HG03280 (cell line): ENCODE results near the gene RPS16.

Experiments used
- ATAC-seq: cut with Tn5 transposase; IDR thresholded peaks from one replicate; pipeline ENCODE4 v1.9.1; 2021; ENCODE audit warnings: mild to moderate bottlenecking, moderate library complexity; ENCODE audit not compliant: unreplicated experiment

Gene RPS16

DNA sequence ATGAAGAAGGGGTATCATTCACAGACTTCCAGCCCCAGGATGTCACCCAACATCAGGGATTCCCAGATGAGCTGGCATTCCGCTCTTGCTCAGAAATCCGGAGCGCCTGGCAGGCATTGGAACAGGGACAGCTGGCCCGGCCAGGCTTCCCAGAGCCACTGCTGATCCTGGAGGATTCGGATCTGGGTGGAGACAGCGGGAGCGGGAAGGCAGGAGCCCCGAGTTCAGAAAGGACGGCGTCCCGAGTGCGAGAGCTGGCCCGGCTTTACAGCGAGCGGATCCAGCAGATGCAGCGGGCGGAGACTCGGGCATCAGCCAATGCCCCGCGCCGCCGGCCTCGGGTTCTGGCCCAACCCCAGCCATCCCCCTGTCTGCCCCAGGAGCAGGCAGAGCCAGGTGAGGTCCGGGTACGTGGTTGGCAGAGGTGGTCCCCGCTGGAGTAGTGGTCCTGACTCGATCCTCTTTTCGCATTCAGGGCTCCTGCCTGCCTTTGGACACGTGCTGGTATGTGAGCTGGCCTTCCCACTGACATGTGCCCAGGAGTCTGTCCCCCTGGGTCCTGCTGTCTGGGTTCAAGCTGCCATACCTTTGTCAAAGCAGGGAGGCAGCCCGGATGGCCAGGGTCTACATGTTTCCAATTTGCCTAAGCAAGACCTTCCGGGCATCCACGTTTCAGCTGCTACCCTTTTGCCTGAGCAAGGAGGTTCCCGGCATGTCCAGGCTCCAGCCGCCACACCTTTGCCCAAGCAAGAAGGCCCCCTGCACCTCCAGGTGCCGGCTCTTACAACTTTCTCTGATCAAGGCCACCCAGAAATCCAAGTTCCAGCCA is 12.3 kb downstream of the RPS16 start:
- ATAC-seq = no peak

GRCh38 chr19:39422020-39422419 is 13.7 kb downstream of the RPS16 start:
- no peak for ATAC-seq

DNA sequence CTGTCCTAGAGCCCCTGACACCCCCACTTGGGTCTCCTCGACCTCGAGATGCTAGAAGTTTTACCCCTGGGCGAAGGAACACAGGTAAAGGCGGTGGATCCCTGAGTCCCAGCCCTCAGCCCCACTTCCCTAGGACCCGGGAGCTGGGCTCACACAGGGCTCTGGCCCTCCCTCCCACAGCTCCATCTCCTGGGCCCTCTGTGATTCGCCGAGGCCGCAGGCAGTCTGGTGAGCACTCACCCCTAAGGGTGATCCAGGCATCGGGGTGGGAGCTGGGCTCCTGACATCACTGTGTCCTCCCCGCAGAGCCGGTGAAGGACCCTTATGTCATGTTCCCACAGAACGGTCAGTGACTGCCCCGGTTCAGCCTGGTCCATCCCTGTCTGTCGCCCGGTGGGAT is 15.0 kb downstream of the RPS16 start:
- no peak for ATAC-seq

DNA sequence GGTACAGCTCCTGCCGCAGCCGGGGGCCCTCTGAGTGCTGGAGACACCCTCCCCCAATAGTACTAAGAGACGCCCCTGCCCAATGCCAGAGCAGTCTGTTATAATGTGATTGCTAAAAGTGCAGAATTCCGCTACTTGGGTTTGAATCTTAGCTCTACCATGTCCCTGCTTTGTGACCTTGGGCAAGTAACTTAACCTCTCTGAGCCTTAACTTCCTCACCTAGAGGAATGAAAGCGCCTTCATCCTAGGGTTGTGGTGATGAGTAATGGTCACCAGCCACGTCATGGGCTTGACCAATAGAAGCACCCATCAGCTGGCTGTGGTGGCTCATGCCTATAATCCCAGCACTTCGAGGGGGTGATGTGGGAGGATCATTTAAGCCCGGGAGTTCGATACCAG is 16.7 kb downstream of the RPS16 start:
- no peak for ATAC-seq

DNA sequence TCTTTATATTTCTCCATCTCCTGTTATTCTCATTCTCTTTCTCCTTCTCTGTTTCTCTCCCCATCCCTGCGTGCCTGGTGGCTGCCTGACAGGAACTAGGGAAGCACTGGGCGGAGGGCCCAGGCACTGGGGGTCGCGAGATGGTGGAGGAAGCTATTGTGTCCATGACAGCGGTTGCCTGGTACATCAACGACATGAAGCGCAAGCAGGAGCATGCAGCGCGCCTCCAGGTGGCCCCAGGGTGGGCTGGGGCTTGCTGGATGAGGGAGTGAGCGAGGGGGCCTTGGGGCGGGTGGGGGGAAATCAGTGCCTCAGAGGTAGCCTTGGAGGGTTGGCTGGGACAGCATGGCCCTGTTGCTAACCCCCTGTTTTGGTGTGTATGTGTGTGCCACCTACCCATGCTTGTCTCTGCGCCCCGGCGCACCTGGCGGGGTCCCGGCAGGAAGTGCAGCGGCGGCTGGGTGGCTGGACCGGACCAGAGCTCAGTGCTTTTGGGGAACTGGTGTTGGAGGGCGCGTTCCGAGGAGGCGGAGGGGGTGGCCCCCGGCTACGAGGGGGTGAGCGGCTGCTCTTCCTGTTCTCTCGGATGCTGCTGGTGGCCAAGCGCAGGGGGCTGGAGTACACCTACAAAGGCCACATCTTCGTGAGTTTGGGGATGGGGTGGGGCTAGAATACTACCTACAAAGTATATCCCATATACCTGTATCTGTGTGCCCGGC is 18.1 kb downstream of the RPS16 start:
- no peak for ATAC-seq

DNA sequence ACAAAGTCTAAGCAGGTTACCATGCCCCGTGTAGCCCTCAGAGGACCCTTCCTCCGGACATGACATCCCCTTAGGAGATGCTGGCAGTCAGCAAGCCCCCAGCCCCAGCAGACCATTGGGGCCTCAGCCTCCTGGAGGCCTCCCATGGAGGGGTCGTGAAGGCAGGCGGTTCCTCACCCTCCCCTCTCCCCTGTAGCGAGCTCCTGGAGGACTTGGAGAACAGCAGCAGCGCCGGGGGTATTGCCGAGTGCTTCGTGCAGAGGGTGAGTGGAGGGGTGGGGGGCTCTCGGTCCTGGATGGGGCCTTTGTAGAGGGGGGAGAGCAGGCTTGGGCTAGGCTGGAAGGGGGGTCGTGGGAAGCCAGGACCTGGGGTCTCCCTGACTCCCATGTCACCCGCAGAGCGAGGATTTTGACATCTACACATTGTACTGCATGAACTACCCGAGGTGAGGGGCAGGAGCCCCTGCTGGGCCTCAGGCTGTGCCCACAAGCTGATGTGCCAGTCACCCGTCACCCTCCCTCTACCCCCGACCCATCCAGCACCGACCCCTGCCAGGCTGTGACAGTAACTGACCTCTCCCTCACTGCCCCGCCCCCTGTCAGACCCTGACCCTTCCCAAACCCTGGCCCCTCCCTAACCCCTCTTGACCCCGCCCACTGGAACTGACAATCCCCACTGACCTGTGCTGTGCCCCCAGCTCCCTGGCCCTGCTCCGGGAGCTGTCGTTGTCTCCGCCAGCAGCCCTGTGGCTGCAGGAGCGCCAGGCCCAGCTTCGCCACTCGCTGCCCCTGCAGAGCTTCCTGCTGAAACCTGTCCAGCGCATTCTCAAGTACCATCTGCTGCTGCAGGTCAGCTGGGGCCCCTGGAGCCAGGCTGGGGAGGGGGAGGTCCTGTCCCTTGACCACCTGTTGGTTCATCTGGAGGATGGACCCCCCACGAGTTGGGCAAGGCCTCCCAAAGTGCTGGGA is 19.3 kb downstream of the RPS16 start:
- ATAC-seq = no peak

- no peak for ATAC-seq
Measured at GRCh38 chr19:39415111-39416046, 20.4 kb downstream of the RPS16 start.

GRCh38 chr19:39413911-39414608 is 21.7 kb downstream of the RPS16 start:
- no peak for ATAC-seq

GRCh38 chr19:39413272-39413910 is 22.4 kb downstream of the RPS16 start:
- ATAC-seq = no peak

- no peak for ATAC-seq
Measured at GRCh38 chr19:39412867-39413271, 22.9 kb downstream of the RPS16 start.

DNA sequence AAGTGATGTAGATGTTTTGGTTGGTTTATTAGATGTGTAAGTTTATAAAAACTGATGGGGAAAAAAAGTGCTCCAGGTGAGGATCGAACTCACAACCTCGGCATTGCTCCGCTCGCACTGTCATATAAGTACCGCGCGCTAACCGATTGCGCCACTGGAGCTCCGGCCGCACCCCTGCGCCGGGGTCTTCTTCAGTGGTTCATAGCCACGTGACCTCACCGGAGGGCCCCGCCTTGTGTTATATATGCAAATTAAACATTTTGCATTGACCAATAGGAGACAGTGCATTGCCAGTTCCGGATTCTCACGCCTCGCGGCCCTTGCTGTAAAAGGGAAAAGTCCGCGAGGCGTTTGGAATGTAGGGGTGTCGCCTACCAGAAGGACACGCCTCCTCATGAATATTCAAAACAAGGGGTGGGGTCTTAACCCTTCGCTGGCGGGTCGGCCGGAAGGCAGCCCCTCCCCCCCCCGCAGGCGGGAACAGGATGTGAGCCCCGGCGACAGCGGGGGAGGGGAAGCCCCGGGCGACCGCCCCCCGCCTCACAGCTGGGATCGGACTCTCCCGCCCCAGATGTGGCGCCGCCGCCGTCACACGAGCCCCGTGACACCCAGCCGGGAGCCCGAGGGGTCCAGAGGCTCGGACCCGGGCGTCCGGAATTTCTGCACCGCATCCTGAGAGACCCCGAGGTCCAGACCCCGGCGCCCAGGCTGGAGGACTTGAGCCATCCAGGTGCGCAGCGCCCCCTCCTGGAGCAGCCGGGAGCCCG is 23.5 kb downstream of the RPS16 start, which contains the start of gene PLEKHG2:
Gene PLEKHG2 (plus strand): TSS at position 570 of the 767 bp plus-strand sequence. CDS start 1,418 bp downstream, outside the sequence.
- peak; percentile 55 for ATAC-seq

- ATAC-seq = peak; percentile 22
Measured at GRCh38 chr19:39411832-39412099, 24.0 kb downstream of the RPS16 start.

- ATAC-seq = no peak
Measured at GRCh38 chr19:39411081-39411831, 24.5 kb downstream of the RPS16 start.

- ATAC-seq = no peak
Measured at GRCh38 chr19:39410831-39411080, 25.0 kb downstream of the RPS16 start.

DNA sequence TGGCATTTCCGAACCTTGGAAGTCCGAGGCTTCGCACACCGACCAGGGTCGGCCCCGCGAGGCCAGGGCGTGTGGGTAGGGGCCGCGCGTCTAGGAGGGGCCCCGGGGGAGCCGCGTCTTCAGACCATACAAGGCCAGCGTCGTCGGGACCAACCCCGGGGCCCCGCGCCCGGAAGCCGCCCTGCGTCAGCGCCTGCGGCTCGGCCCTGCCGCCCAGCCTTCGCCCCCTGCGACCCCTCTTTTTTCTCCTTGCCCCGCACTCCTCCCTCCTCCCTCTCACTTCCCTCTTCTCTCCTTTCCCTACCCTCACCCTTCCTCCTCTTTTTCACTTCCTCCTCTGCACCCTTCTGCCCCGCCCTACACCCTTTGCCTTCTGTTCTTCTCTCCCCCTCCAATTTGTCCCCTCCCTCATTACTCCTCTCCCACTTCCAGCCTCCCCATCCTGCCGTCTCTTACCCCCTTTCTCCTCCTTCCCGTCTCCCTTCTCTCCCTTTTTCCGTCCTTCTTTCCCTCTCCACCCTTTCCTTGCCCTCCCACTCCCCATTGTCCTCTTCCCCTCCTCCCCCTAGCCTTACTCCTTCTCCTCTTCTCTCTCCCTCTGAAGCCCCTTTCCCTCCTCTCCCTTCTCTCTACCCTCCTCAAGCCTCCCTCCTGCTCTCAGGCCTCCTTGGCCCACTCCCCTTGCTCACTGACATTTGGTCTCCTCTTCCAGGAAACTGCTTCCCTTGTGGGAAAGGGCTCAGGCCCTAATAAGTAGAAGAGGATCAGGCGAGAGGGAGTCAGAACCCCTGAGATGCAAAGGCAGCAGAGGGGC is 25.5 kb downstream of the RPS16 start:
- ATAC-seq = peak; percentile 13

DNA sequence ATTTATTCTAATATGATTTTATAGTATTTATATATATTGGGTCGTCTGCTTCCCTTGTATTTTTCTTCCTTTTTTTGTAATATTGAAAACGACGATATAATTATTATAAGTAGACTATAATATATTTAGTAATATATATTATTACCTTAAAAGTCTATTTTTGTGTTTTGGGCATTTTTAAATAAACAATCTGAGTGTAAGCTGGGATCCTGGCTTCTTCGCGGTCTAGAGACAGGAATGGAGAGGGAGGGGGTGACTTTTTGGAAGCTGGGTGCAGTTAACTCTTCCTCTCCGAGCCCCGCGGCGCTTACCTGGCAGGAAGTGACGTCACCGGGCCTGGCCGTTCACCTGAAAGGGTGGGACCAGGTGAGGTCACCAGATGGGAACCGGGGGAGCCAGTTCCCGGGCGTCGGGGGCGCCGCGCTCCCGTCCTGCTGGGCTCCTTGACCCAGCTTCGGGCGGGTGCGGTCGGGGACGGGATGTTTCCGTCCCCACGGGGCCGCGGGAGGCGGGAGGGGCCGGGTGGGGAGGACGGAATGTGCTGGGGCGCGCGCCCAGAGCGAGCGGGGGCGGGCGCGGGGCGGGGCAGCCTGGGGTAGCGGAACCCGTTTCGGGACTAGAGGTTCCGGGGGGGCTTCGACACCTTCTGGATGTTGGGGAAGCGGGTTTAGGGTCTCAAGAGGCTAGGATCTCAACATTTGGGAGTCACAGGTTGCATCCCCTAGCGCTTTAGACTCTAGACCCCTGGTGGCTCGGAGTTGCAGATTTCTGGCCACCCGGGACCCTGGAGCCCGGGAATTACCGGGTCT is 26.3 kb downstream of the RPS16 start:
- peak; percentile 6 for ATAC-seq
